SK-N-SH treated with all-trans-retinoic acid at 6 μM for 48 hours (cell line): ENCODE measurements around the gene GPN1.
A peak's percentile ranks its signal among the peaks of the same experiment; 100 is the strongest.
"Not testable (repeated sequence)": the region's sequence is repeated elsewhere in the genome, so short reads cannot be mapped to it uniquely, and the experiment has no call there.

Source experiments
- ATAC-seq: fragments of 200-7000 bp; cut with Tn5 transposase; 3 replicates; pipeline ENCODE4 v1.9.1; 2020; ENCODE audit warnings: mild to moderate bottlenecking, moderate library complexity
- ARNTL ChIP-seq: fragments of 450-650 bp; formaldehyde crosslinking; IDR thresholded peaks from 2 replicates; pipeline ENCODE4 v1.5.0; 2020; ENCODE audit warnings: low read depth, mild to moderate bottlenecking, moderate library complexity, borderline replicate concordance
- BACH2 ChIP-seq: fragments of 250-450 bp; sonication (Bioruptor Pico); IDR thresholded peaks from 2 replicates; pipeline ENCODE4 v1.9.0; 2021; ENCODE audit warnings: mild to moderate bottlenecking, borderline replicate concordance
- ESRRG ChIP-seq: fragments of 250-450 bp; sonication (Bioruptor Pico); IDR thresholded peaks from 2 replicates; pipeline ENCODE4 v1.6.1; 2021; ENCODE audit warnings: mild to moderate bottlenecking
- ISL1 ChIP-seq: fragments of 250-450 bp; sonication (Bioruptor Pico); IDR thresholded peaks from 2 replicates; pipeline ENCODE4 v2.1.2; 2022; ENCODE audit warnings: mild to moderate bottlenecking, moderate library complexity
- OSR1 ChIP-seq: fragments of 250-450 bp; sonication (Bioruptor Pico); IDR thresholded peaks from 2 replicates; pipeline ENCODE4 v1.8.0; 2022; ENCODE audit warnings: moderate library complexity, mild to moderate bottlenecking, inconsistent platforms
- PPARA ChIP-seq: fragments of 250-450 bp; sonication (Bioruptor Pico); IDR thresholded peaks from 2 replicates; pipeline ENCODE4 v1.5.0; 2020; ENCODE audit warnings: mild to moderate bottlenecking, borderline replicate concordance
- RARB ChIP-seq: fragments of 250-450 bp; sonication (Bioruptor Pico); IDR thresholded peaks from 2 replicates; pipeline ENCODE4 v1.8.0; 2021; ENCODE audit warnings: mild to moderate bottlenecking, moderate library complexity
- SNAI2 ChIP-seq: fragments of 250-450 bp; sonication (Bioruptor Pico); IDR thresholded peaks from 2 replicates; pipeline ENCODE4 v1.5.0; 2020; ENCODE audit warnings: mild to moderate bottlenecking, moderate library complexity
- TCF4 ChIP-seq: fragments of 250-450 bp; sonication (Bioruptor Pico); IDR thresholded peaks from 2 replicates; pipeline ENCODE4 v1.8.0; 2021; ENCODE audit warnings: mild to moderate bottlenecking, moderate library complexity, borderline replicate concordance
- TOX ChIP-seq: fragments of 250-450 bp; sonication (Bioruptor Pico); IDR thresholded peaks from 2 replicates; pipeline ENCODE4 v1.8.0; 2021; ENCODE audit warnings: mild to moderate bottlenecking, moderate library complexity, borderline replicate concordance
- ZC3H10 ChIP-seq: fragments of 250-450 bp; sonication (Bioruptor Pico); IDR thresholded peaks from 2 replicates; pipeline ENCODE4 v1.5.1; 2021; ENCODE audit warnings: mild to moderate bottlenecking, moderate library complexity
- ZFP3 ChIP-seq: fragments of 250-450 bp; sonication (Bioruptor Pico); IDR thresholded peaks from 2 replicates; pipeline ENCODE4 v1.5.0; 2020; ENCODE audit warnings: mild to moderate bottlenecking, moderate library complexity
- ZFP30 ChIP-seq: fragments of 450-650 bp; formaldehyde crosslinking; IDR thresholded peaks from 2 replicates; pipeline ENCODE4 v1.5.0; 2022; ENCODE audit warnings: mild to moderate bottlenecking, moderate library complexity
- ZNF565 ChIP-seq: fragments of 450-650 bp; formaldehyde crosslinking; conservative IDR thresholded peaks from 2 replicates; pipeline ENCODE4 v1.5.0; 2020; ENCODE audit warnings: low read depth, mild to moderate bottlenecking, moderate library complexity
- ZNF70 ChIP-seq: fragments of 450-650 bp; formaldehyde crosslinking; IDR thresholded peaks from 2 replicates; pipeline ENCODE4 v1.5.0; 2020; ENCODE audit warnings: mild to moderate bottlenecking, moderate library complexity
- ZNF8 ChIP-seq: fragments of 450-650 bp; formaldehyde crosslinking; IDR thresholded peaks from 2 replicates; pipeline ENCODE4 v1.5.0; 2020; ENCODE audit warnings: mild to moderate bottlenecking, moderate library complexity
- TF ChIP-seq, protein P1 (sequence below): fragments of 250-450 bp; sonication (Bioruptor Pico); IDR thresholded peaks from 2 replicates; pipeline ENCODE4 v1.5.1; 2021; ENCODE audit warnings: mild to moderate bottlenecking, moderate library complexity
- TF ChIP-seq, protein P2 (sequence below): fragments of 250-450 bp; sonication (Bioruptor Pico); IDR thresholded peaks from 2 replicates; pipeline ENCODE4 v1.8.0; 2021; ENCODE audit warnings: low read depth, mild to moderate bottlenecking, moderate library complexity, borderline replicate concordance
- TF ChIP-seq, protein P3 (sequence below): fragments of 250-450 bp; sonication (Bioruptor Pico); IDR thresholded peaks from 2 replicates; pipeline ENCODE4 v1.5.1; 2020; ENCODE audit warnings: low read depth, mild to moderate bottlenecking, moderate library complexity
- TF ChIP-seq, protein P4 (sequence below): fragments of 250-450 bp; sonication (Bioruptor Pico); IDR thresholded peaks from 2 replicates; pipeline ENCODE4 v1.8.0; 2020; ENCODE audit warnings: mild to moderate bottlenecking, moderate library complexity, borderline replicate concordance

Gene GPN1

DNA sequence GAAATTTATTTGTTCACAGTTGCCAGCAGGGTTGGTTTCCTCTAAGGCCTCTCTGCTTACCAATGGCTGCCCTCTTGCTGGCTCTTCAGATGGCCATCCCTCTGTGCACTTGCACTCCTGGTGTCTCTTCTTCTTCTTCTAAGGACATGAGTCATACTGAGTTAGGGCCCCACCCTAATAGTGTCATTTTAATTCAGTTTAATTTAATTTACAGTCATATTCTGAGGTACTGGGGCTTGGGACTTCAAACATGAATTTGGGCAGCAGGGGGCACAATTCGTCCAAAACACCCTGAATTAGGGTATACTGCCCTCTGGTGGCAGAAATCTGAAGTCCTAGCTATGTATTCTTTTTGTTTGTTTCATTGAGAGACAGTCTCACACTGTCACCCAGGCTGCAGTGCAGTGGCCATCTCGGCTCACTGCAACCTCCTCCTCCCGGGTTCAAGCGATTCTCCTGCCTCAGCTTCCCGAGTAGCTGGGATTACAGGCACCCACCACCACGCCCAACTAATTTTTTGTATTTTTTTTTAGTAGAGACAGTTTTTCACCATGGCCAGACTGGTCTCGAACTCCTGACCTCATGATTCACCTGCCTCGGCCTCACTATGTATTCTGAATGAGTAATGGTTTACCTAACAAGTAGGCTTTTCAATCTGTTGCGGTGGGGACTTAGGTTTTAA is 54.7 kb downstream of the GPN1 start (continued):
- TF ChIP-seq, protein P1, sequence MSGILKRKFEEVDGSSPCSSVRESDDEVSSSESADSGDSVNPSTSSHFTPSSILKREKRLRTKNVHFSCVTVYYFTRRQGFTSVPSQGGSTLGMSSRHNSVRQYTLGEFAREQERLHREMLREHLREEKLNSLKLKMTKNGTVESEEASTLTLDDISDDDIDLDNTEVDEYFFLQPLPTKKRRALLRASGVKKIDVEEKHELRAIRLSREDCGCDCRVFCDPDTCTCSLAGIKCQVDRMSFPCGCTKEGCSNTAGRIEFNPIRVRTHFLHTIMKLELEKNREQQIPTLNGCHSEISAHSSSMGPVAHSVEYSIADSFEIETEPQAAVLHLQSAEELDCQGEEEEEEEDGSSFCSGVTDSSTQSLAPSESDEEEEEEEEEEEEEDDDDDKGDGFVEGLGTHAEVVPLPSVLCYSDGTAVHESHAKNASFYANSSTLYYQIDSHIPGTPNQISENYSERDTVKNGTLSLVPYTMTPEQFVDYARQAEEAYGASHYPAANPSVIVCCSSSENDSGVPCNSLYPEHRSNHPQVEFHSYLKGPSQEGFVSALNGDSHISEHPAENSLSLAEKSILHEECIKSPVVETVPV = no peak; the same call in 1 of the 2 replicates
- TF ChIP-seq TOX (CRISPR knock-in tag) (no peak), ZFP30 (CRISPR knock-in tag) (no peak), ZC3H10 (CRISPR knock-in tag) (no peak), RARB (peak; percentile 49; the same call in 1 of the 2 replicates), TCF4 (CRISPR knock-in tag) (no peak), BACH2 (no peak)
- TF ChIP-seq, protein P2, sequence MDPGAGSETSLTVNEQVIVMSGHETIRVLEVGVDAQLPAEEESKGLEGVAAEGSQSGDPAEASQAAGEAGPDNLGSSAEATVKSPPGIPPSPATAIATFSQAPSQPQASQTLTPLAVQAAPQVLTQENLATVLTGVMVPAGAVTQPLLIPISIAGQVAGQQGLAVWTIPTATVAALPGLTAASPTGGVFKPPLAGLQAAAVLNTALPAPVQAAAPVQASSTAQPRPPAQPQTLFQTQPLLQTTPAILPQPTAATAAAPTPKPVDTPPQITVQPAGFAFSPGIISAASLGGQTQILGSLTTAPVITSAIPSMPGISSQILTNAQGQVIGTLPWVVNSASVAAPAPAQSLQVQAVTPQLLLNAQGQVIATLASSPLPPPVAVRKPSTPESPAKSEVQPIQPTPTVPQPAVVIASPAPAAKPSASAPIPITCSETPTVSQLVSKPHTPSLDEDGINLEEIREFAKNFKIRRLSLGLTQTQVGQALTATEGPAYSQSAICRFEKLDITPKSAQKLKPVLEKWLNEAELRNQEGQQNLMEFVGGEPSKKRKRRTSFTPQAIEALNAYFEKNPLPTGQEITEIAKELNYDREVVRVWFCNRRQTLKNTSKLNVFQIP (CRISPR knock-in tag) = no peak

DNA sequence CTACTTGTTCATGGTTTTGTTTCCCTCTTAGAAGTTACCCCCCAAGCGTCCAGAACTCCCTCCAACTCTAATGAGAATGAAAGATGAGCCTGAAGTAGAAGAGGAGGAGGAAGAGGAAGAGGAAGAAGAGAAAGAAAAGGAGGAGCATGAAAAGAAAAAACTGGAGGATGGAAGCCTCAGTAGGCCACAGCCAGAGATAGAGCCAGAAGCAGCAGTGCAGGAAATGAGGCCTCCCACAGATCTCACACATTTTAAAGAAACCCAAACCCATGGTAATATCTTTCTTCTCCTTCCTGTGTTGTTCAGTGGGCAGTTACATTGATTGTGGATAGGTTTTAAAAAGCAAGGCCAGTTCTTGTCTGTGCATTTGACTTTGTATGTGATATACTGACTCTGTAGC is 56.2 kb downstream of the GPN1 start:
- ATAC-seq = not testable (repeated sequence)

DNA sequence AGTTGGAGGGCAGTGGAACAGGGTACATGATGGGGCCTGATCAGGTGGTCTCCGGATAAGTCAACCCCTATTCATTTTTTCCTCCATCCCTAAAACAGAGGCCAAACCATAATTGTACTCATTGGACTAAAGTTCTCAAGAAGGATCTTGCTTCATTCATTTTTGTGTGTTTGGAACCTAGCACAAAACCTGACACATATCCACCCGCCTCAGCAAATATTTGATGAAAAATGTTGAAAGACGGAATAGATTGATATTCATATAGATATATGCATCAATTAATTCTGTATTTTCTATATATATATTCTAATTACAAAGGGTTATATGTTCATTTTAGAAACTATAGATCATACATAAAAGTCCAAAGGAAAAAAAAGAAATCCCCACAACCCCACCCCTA is 56.7 kb downstream of the GPN1 start:
- no peak for TF ChIP-seq ISL1
- no peak for TF ChIP-seq TOX (CRISPR knock-in tag)
- no peak for TF ChIP-seq RARB
- TF ChIP-seq ZFP30 (CRISPR knock-in tag) = no peak
- TF ChIP-seq, protein P2 (CRISPR knock-in tag) = no peak
- TF ChIP-seq OSR1 = no peak
- TF ChIP-seq, protein P1 = no peak
- TF ChIP-seq ARNTL = no peak
- TF ChIP-seq ZNF70 = no peak
- no peak for TF ChIP-seq TCF4 (CRISPR knock-in tag)
- TF ChIP-seq, protein P3, sequence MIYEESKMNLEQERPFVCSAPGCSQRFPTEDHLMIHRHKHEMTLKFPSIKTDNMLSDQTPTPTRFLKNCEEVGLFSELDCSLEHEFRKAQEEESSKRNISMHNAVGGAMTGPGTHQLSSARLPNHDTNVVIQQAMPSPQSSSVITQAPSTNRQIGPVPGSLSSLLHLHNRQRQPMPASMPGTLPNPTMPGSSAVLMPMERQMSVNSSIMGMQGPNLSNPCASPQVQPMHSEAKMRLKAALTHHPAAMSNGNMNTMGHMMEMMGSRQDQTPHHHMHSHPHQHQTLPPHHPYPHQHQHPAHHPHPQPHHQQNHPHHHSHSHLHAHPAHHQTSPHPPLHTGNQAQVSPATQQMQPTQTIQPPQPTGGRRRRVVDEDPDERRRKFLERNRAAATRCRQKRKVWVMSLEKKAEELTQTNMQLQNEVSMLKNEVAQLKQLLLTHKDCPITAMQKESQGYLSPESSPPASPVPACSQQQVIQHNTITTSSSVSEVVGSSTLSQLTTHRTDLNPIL (CRISPR knock-in tag) = no peak
- no peak for TF ChIP-seq ZFP3 (CRISPR knock-in tag)
- no peak for TF ChIP-seq ZNF565 (CRISPR knock-in tag)
- TF ChIP-seq SNAI2 = no peak
- TF ChIP-seq, protein P4, sequence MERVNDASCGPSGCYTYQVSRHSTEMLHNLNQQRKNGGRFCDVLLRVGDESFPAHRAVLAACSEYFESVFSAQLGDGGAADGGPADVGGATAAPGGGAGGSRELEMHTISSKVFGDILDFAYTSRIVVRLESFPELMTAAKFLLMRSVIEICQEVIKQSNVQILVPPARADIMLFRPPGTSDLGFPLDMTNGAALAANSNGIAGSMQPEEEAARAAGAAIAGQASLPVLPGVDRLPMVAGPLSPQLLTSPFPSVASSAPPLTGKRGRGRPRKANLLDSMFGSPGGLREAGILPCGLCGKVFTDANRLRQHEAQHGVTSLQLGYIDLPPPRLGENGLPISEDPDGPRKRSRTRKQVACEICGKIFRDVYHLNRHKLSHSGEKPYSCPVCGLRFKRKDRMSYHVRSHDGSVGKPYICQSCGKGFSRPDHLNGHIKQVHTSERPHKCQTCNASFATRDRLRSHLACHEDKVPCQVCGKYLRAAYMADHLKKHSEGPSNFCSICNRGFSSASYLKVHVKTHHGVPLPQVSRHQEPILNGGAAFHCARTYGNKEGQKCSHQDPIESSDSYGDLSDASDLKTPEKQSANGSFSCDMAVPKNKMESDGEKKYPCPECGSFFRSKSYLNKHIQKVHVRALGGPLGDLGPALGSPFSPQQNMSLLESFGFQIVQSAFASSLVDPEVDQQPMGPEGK (CRISPR knock-in tag) = no peak
- no peak for TF ChIP-seq PPARA (CRISPR knock-in tag)
- no peak for TF ChIP-seq ZC3H10 (CRISPR knock-in tag)
- ATAC-seq = no peak

DNA sequence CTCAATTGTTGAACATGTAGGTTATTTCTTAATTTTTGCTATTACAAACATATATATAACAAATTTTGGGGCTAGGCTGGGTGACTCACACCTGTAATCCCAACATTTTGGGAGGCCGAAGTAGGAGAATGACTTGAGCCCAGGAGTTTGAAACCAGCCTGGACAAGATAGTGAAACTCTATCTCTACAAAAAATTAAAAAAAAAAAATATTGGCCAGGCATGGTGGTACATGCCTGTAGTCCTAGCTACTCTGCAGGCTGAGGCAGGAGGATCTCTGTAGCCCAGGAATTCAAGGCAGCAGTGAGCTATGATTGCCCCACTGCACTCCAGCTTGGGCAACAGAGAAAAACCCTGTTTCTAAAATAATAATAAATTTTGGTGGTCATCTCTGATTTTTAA is 58.4 kb downstream of the GPN1 start:
- no peak for ATAC-seq
- TF ChIP-seq, protein P2 (CRISPR knock-in tag) = no peak
- TF ChIP-seq TOX (CRISPR knock-in tag) (no peak), ZNF8 (CRISPR knock-in tag) (no peak), ZFP3 (CRISPR knock-in tag) (no peak), ZNF70 (no peak), OSR1 (no peak), ARNTL (no peak), ZNF565 (CRISPR knock-in tag) (no peak), ISL1 (no peak), RARB (no peak), ESRRG (no peak)
- TF ChIP-seq, protein P1 = no peak
- TF ChIP-seq, protein P3 (CRISPR knock-in tag) = no peak
